OCI-LY7 (cell line): ENCODE data around the gene ZNF70. TPM values are rescaled to one million over a fixed set of nuclear protein-coding genes. Genes with fewer than 3 reads are reported as not detected.

Experiments
- BruUV-seq: library from RNA; stranded (reverse); fragments of 400-500 nt; replicated peaks from 2 replicates; lab custom pipeline; 2021; lab: Mats Ljungman, UMichigan
- CTCF ChIA-PET: fragments of 300-600 bp; sonication (Branson Sonifier 250); formaldehyde crosslinking; loops from one replicate; lab custom pipeline; 2022; ENCODE audit warnings: antibody characterized with exemption; ENCODE audit not compliant: unreplicated experiment; lab: Charles Lee
- POLR2A ChIA-PET: fragments of 300-600 bp; sonication (Branson Sonifier 250); formaldehyde crosslinking; loops from one replicate; lab custom pipeline; 2022; ENCODE audit warnings: antibody characterized with exemption; lab: Charles Lee
- DNase-seq: peaks from one replicate; pipeline ENCODE4 v3.0.0-alpha.2; 2015; ENCODE audit warnings: low spot score
- H2AFZ ChIP-seq: fragments of 200-600 bp; sonication (generic), shearing (Covaris generic); 2 replicates; pipeline ENCODE4 v1.6.1; 2014; ENCODE audit warnings: mild to moderate bottlenecking, antibody characterized with exemption, low read length, moderate library complexity
- H3K27ac ChIP-seq: fragments of 200-600 bp; sonication (generic); 2 replicates; pipeline ENCODE4 v1.5.1; 2014; ENCODE audit warnings: mixed run types, low read depth, mild to moderate bottlenecking, moderate library complexity, low read length, inconsistent platforms; ENCODE audit not compliant: poor library complexity, severe bottlenecking
- H3K36me3 ChIP-seq: fragments of 200-600 bp; sonication (generic); 2 replicates; pipeline ENCODE4 v1.6.1; 2014; ENCODE audit warnings: mild to moderate bottlenecking, antibody characterized with exemption, low read length, moderate library complexity, mixed read lengths; ENCODE audit not compliant: insufficient read depth
- H3K4me1 ChIP-seq: fragments of 200-600 bp; sonication (generic); 2 replicates; pipeline ENCODE4 v1.5.1; 2014; ENCODE audit warnings: mild to moderate bottlenecking, low read length; ENCODE audit not compliant: insufficient read depth, poor library complexity, severe bottlenecking
- H3K4me2 ChIP-seq: fragments of 200-600 bp; sonication (generic); 2 replicates; pipeline ENCODE4 v1.6.1; 2014; ENCODE audit warnings: mild to moderate bottlenecking, low read length
- H3K4me3 ChIP-seq: fragments of 200-600 bp; sonication (generic); 2 replicates; pipeline ENCODE4 v1.5.1; 2014; ENCODE audit warnings: mild to moderate bottlenecking, low read depth, low read length; ENCODE audit not compliant: poor library complexity, severe bottlenecking
- H3K79me2 ChIP-seq: fragments of 200-600 bp; sonication (generic); 2 replicates; pipeline ENCODE4 v1.6.1; 2016; ENCODE audit warnings: low read depth, mild to moderate bottlenecking, low read length, moderate library complexity, mixed read lengths; ENCODE audit not compliant: insufficient read depth
- H3K9me2 ChIP-seq: fragments of 200-600 bp; sonication (generic); 2 replicates; pipeline ENCODE4 v1.6.1; 2016; ENCODE audit warnings: mild to moderate bottlenecking, low read length, mixed read lengths; ENCODE audit not compliant: insufficient read depth
- H3K9me3 ChIP-seq: fragments of 200-600 bp; sonication (generic); 2 replicates; pipeline ENCODE4 v1.6.1; 2014; ENCODE audit warnings: mild to moderate bottlenecking, mixed run types, low read length, mixed read lengths
- H4K20me1 ChIP-seq: fragments of 200-600 bp; sonication (generic); 2 replicates; pipeline ENCODE4 v1.6.1; 2014; ENCODE audit warnings: mild to moderate bottlenecking, antibody characterized with exemption, low read length, moderate library complexity, mixed read lengths; ENCODE audit not compliant: insufficient read depth
- CTCF ChIP-seq: fragments of 200-600 bp; sonication (generic); conservative IDR thresholded peaks from 2 replicates; pipeline ENCODE4 v1.5.1; 2014; ENCODE audit warnings: mild to moderate bottlenecking, antibody characterized with exemption, low read length, moderate library complexity, mixed read lengths
- EZH2phosphoT487 ChIP-seq: fragments of 200-600 bp; sonication (generic); IDR thresholded peaks from 2 replicates; pipeline ENCODE4 v1.6.1; 2018; ENCODE audit warnings: low read depth, borderline replicate concordance, mild to moderate bottlenecking, mixed run types, antibody characterized with exemption, low read length, moderate library complexity, mixed read lengths
- intact Hi-C: fragments of 100-400 bp; cut with micrococcal nuclease; formaldehyde crosslinking; loops from one replicate; pipeline ENCODE4 v1.10.0; 2022; ENCODE audit not compliant: unreplicated experiment
- total RNA-seq, 2 experiments: library from RNA; depleted of rRNA in 1 of 2; stranded (reverse); fragments of >200 nt in 1 of 2; shearing (Covaris generic) in 1 of 2; gene quantifications; 2 replicates each; pipeline ENCODE4 v1.2.3, GENCODE V29; 2014 to 2022

ZNF70 gene
- total RNA-seq, 2 experiments from 2014 or later: 6.0 to 8.4 TPM

- Histone ChIP-seq H3K9me2 (no peaks in the 10 kb centered on the region), H3K4me2 (peak within 1 kb of the TSS; percentile 93), H3K79me2 (peaks cover 11% of the 10 kb centered on the region; the same call in 1 of the 2 replicates), H2AFZ (peak within 1 kb of the TSS; percentile 14; the same call in 1 of the 2 replicates), H3K9me3 (no peaks in the 10 kb centered on the region), H3K4me1 (peaks cover 59% of the 10 kb centered on the region), H3K27ac (peak within 1 kb of the TSS; percentile 95), H3K4me3 (peak within 1 kb of the TSS; percentile 78), H4K20me1 (no peaks in the 10 kb centered on the region), H3K36me3 (no peaks in the 10 kb centered on the region; the same call in 1 of the 2 replicates)
- TF ChIP-seq CTCF (no peak), EZH2phosphoT487 (no peak)
- ChIA-PET CTCF (interaction anchor here (0.5 kb wide), 1 partner anchor 70 kb away, joined by 3 read pairs; no protein-coding TSS in a partner anchor), POLR2A (interaction anchor here (0.5 to 2.3 kb wide), 9 partner anchors 13 to 105 kb away, joined by 3 to 8 read pairs (median 3); partner anchors contain the start of gene SLC2A11)
- intact Hi-C loops: loop anchor here (5.0 to 10.0 kb wide), 2 partner anchors 93 to 820 kb away; no protein-coding TSS in a partner anchor
- peak; percentile 89 for DNase-seq
- BruUV-seq: no TSS peak
Observed at GRCh38 chr22:23754220-23754919, 3.5 kb upstream of the ZNF70 start, which contains the start of gene VPREB3. Gene VPREB3 (minus strand): TSS chr22:23754425. CDS start chr22:23754363, 62 bp downstream.

- ChIA-PET CTCF (no interaction called here), POLR2A (interaction anchor here (0.6 to 2.5 kb wide), 8 partner anchors 12 to 104 kb away, joined by 3 to 8 read pairs (median 3); partner anchors contain the start of gene SLC2A11)
- Histone ChIP-seq H3K4me1 (peaks cover 59% of the 10 kb centered on the region), H3K27ac (peak overlapping the region; percentile 95), H3K9me2 (no peaks in the 10 kb centered on the region), H3K4me2 (peak overlapping the region; percentile 93), H3K4me3 (peak overlapping the region; percentile 78), H4K20me1 (no peaks in the 10 kb centered on the region), H3K9me3 (no peaks in the 10 kb centered on the region), H2AFZ (no peak overlapping the region), H3K79me2 (peaks cover 11% of the 10 kb centered on the region; the same call in 1 of the 2 replicates), H3K36me3 (no peaks in the 10 kb centered on the region; the same call in 1 of the 2 replicates)
- DNase-seq: peak; percentile 70
- BruUV-seq: no TSS peak
- intact Hi-C loops: loop anchor here (5.0 to 10.0 kb wide), 2 partner anchors 94 to 819 kb away; no protein-coding TSS in a partner anchor
- TF ChIP-seq EZH2phosphoT487 (no peak), CTCF (peak; percentile 38; the same call in 1 of the 2 replicates)
Observed at GRCh38 chr22:23753385-23753784, 2.5 kb upstream of the ZNF70 start.
